ENCODE data around the gene CNPY3. TPM values are rescaled to one million over a fixed set of nuclear protein-coding genes. Genes with fewer than 3 reads are reported as not detected.
"Not testable (repeated sequence)": the region's sequence is repeated elsewhere in the genome, so short reads cannot be mapped to it uniquely, and the experiment has no call there.

Gene CNPY3
- total and polyA plus RNA-seq, 10 of the 15 experiments (the other 5 are each of a cell fraction or from before 2014, with no cell fraction given): 7.2 to 102 (median 73.6) TPM

DNA sequence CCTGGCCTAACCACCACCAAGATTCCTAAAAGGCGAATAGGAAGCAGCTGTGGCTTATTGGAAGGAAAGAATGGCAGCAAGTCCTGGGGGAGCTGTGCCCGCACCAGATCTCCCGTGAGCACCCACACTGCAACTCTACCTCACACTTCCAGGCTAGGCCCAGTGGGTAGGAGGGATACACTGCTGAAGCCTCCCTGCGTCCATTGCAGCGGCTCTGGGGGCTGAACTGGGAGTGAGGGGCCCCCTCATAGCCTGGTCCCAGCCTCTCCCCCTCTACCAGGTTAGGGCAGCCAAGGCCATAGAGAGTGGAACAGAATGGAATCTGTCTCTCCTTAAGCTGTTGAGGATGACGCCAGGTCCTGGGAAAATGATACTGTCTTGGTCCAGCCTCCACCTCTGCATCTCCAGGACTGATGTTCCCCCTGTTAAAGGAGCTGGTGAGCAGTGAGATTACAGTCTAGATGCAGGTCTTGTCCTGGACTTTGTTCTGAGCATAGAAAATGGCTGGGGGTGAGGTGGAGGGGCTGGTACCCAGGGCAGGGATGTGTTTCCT lies 11.3 kb downstream of the CNPY3 start:
- no peaks in the 10 kb centered on the region for H3K27me3 ChIP-seq (replicated peaks in 1 of 2; ENCODE audit: control insufficient read depth in 2 of 2, insufficient read depth in 2 of 2, low read length in 1 of 2)
- H3K27ac ChIP-seq (ENCODE audit: control insufficient read depth, insufficient read depth): no peak overlapping the region
- peaks cover 5% of the 10 kb centered on the region for H3K79me2 ChIP-seq (ENCODE audit: control insufficient read depth, insufficient read depth, low read length)
- no TSS peak for BruUV-seq (replicated peaks)
- POLR2A ChIA-PET: interaction anchor here (0.5 to 1.1 kb wide), 6 partner anchors 10 to 1142 kb away, joined by 3 to 5 read pairs (median 3); no protein-coding TSS in a partner anchor
- H3K9me3 ChIP-seq (replicated peaks; ENCODE audit: control insufficient read depth, insufficient read depth, low read length): no peaks in the 10 kb centered on the region
- TF ChIP-seq, protein P1, sequence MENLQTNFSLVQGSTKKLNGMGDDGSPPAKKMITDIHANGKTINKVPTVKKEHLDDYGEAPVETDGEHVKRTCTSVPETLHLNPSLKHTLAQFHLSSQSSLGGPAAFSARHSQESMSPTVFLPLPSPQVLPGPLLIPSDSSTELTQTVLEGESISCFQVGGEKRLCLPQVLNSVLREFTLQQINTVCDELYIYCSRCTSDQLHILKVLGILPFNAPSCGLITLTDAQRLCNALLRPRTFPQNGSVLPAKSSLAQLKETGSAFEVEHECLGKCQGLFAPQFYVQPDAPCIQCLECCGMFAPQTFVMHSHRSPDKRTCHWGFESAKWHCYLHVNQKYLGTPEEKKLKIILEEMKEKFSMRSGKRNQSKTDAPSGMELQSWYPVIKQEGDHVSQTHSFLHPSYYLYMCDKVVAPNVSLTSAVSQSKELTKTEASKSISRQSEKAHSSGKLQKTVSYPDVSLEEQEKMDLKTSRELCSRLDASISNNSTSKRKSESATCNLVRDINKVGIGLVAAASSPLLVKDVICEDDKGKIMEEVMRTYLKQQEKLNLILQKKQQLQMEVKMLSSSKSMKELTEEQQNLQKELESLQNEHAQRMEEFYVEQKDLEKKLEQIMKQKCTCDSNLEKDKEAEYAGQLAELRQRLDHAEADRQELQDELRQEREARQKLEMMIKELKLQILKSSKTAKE (IDR thresholded peaks at IDR 0.05; ENCODE audit: low read depth, poor library complexity, severe bottlenecking): no peak
- TF ChIP-seq POLR2A (IDR thresholded peaks at IDR 0.05; ENCODE audit: low read depth, low read length): peak; percentile 51
- H3K4me2 ChIP-seq (ENCODE audit: control insufficient read depth, insufficient read depth): no peak overlapping the region
- H2AFZ ChIP-seq (ENCODE audit: control insufficient read depth, low read depth, low read length): no peak overlapping the region
- SMC1A ChIA-PET (ENCODE audit: uncharacterized antibody, unreplicated experiment): interaction anchor here (0.9 to 1.3 kb wide), 3 partner anchors 11 to 240 kb away, joined by 3 read pairs; partner anchors contain the start of gene CNPY3
- in situ Hi-C loops (cut with MboI): no loop called here
- ATAC-seq: no peak
- CTCF ChIA-PET: interaction anchor here (1.2 to 1.5 kb wide), 2 partner anchors 39 to 203 kb away, joined by 3 to 4 read pairs; no protein-coding TSS in a partner anchor
- WGBS (ENCODE audit: insufficient coverage, insufficient replicate concordance, low lambda C conversion rate, missing lambda C conversion rate): 82% methylated on average over 6 of the region's 6 CpGs
- DNase-seq (ENCODE audit: low read depth, low spot score): no peak
- no peak for FAIRE-seq
- H3K9ac ChIP-seq (ENCODE audit: control insufficient read depth, insufficient read depth, low read length): no peak overlapping the region
- intact Hi-C loops (cut with micrococcal nuclease; ENCODE audit: unreplicated experiment): no loop called here
- H3K4me1 ChIP-seq (ENCODE audit: control insufficient read depth, insufficient read depth, low read length): peaks cover 5% of the 10 kb centered on the region
- RAD21 ChIA-PET (ENCODE audit: unreplicated experiment): no interaction called here
- no peak overlapping the region for H3K4me3 ChIP-seq
- H3K36me3 ChIP-seq (ENCODE audit: control insufficient read depth in 2 of 2, insufficient read depth in 2 of 2, low read length in 1 of 2): peaks cover 34 to 38% of the 10 kb centered on the region in 2 experiments
- peaks cover 3% of the 10 kb centered on the region; the same call in 1 of the 2 replicates for H4K20me1 ChIP-seq (ENCODE audit: control insufficient read depth, insufficient read depth)

DNA sequence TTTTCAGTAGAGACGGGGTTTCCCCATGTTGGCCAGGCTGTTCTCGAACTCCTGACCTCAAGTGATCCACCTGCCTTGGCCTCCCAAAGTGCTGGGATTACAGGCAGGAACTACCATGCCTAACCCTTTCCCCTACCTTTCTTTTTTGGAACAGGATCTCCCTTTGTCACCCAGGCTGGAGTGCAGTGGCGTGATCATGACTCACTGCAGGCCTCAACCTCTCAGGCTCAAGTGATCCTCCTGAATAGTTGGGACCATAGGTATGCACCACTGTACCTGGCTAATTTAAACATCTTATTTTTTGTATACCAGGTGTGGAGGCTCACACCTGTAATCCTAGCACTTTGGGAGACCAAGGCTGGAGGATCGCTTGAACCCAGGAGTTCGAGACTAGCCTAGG lies 12.1 kb downstream of the CNPY3 start:
- CTCF ChIA-PET; H3K9me3 ChIP-seq (replicated peaks; ENCODE audit: control insufficient read depth, insufficient read depth, low read length); intact Hi-C loops (cut with micrococcal nuclease; ENCODE audit: unreplicated experiment); H4K20me1 ChIP-seq (ENCODE audit: control insufficient read depth, insufficient read depth); H3K27me3 ChIP-seq (replicated peaks in 1 of 2; ENCODE audit: control insufficient read depth in 2 of 2, insufficient read depth in 2 of 2, low read length in 1 of 2); H2AFZ ChIP-seq (ENCODE audit: control insufficient read depth, low read depth, low read length); FAIRE-seq; ATAC-seq; H3K4me3 ChIP-seq; H3K27ac ChIP-seq (ENCODE audit: control insufficient read depth, insufficient read depth); H3K4me1 ChIP-seq (ENCODE audit: control insufficient read depth, insufficient read depth, low read length); in situ Hi-C loops (cut with MboI); DNase-seq (ENCODE audit: low read depth, low spot score); H3K79me2 ChIP-seq (ENCODE audit: control insufficient read depth, insufficient read depth, low read length); H3K4me2 ChIP-seq (ENCODE audit: control insufficient read depth, insufficient read depth); H3K9ac ChIP-seq (ENCODE audit: control insufficient read depth, insufficient read depth, low read length); BruUV-seq (replicated peaks): not testable (repeated sequence)
- ChIA-PET RAD21 (ENCODE audit: unreplicated experiment) (interaction anchor here (0.6 kb wide), 1 partner anchor 501 kb away, joined by 3 read pairs; no protein-coding TSS in a partner anchor), SMC1A (ENCODE audit: uncharacterized antibody, unreplicated experiment) (interaction anchor here (0.9 to 1.3 kb wide), 2 partner anchors 12 to 40 kb away, joined by 3 read pairs; partner anchors contain the start of gene CNPY3), POLR2A (interaction anchor here (0.5 kb wide), 1 partner anchor 37 kb away, joined by 4 read pairs; no protein-coding TSS in a partner anchor)
- H3K36me3 ChIP-seq (ENCODE audit: control insufficient read depth in 2 of 2, insufficient read depth in 2 of 2, low read length in 1 of 2): peaks cover 27 to 33% of the 10 kb centered on the region in 2 experiments
- WGBS (ENCODE audit: insufficient coverage, insufficient replicate concordance, low lambda C conversion rate, missing lambda C conversion rate): 93% methylated on average over 5 of the region's 5 CpGs

Measured in GM12878 (cell line).